Measurements from ENCODE around the gene CCDC120.

The CCDC120 gene

GRCh38 chrX:49100704-49101628, 42.2 kb downstream of the CCDC120 start:
- Histone ChIP-seq H3K4me3 (ENCODE audit: control insufficient read depth in 1 of 7, extremely low read depth in 1 of 7, insufficient read depth in 4 of 7, low read depth in 2 of 7, low read length in 6 of 7) (peak overlapping the region; percentile 48 to 87 (median 73)), H3K9me3 (ENCODE audit: control extremely low read depth in 1 of 5, control insufficient read depth in 4 of 5, insufficient read depth in 2 of 5, low read depth in 1 of 5, low read length in 4 of 5) (no peaks in the 10 kb centered on the region), H3K27me3 (replicated peaks in 2 of 5; ENCODE audit: control insufficient read depth in 4 of 5, insufficient read depth in 5 of 5, low read length in 4 of 5) (no peaks in the 10 kb centered on the region), H3K36me3 (ENCODE audit: control insufficient read depth in 4 of 4, insufficient read depth in 4 of 4, low read length in 3 of 4) (no peaks in the 10 kb centered on the region), H3K4me1 (ENCODE audit: control extremely low read depth in 1 of 4, control insufficient read depth in 4 of 4, insufficient read depth in 4 of 4, low read length in 3 of 4) (peaks cover 0 to 12% (median 6%) of the 10 kb centered on the region in 4 experiments), H3K27ac (ENCODE audit: insufficient read depth in 1 of 2, low read depth in 1 of 2, low read length in 2 of 2, poor library complexity in 1 of 2, severe bottlenecking in 2 of 2) (peak overlapping the region; percentile 67 to 79)
- ChIA-PET CTCF (interaction anchor here (0.6 kb wide), 1 partner anchor 11 kb away, joined by 3 read pairs; no protein-coding TSS in a partner anchor), POLR2A (interaction anchor here (1.0 to 1.1 kb wide), 2 partner anchors 58 to 98 kb away, joined by 3 to 4 read pairs; no protein-coding TSS in a partner anchor)
- WGBS (ENCODE audit: insufficient coverage) = 48% methylated on average over 68 of the region's 74 CpGs
- peak; percentile 88 to 92 (median 91) for DNase-seq

GRCh38 chrX:49101629-49101984, 42.8 kb downstream of the CCDC120 start:
- ChIA-PET POLR2A (interaction anchor here (1.0 to 1.1 kb wide), 2 partner anchors 59 to 99 kb away, joined by 3 to 4 read pairs; no protein-coding TSS in a partner anchor), CTCF (interaction anchor here (0.7 to 1.0 kb wide), 2 partner anchors 11 to 77 kb away, joined by 3 read pairs; no protein-coding TSS in a partner anchor)
- Histone ChIP-seq H3K27me3 (replicated peaks in 2 of 5; ENCODE audit: control insufficient read depth in 4 of 5, insufficient read depth in 5 of 5, low read length in 4 of 5) (no peaks in the 10 kb centered on the region), H3K4me1 (ENCODE audit: control extremely low read depth in 1 of 4, control insufficient read depth in 4 of 4, insufficient read depth in 4 of 4, low read length in 3 of 4) (peaks cover 0 to 12% (median 6%) of the 10 kb centered on the region in 4 experiments), H3K27ac (ENCODE audit: insufficient read depth in 1 of 2, low read depth in 1 of 2, low read length in 2 of 2, poor library complexity in 1 of 2, severe bottlenecking in 2 of 2) (peak overlapping the region in 1 of 2 experiments; percentile 64), H3K4me3 (ENCODE audit: control insufficient read depth in 1 of 7, extremely low read depth in 1 of 7, insufficient read depth in 4 of 7, low read depth in 2 of 7, low read length in 6 of 7) (peak overlapping the region; percentile 19 to 87 (median 73)), H3K36me3 (ENCODE audit: control insufficient read depth in 4 of 4, insufficient read depth in 4 of 4, low read length in 3 of 4) (no peaks in the 10 kb centered on the region), H3K9me3 (ENCODE audit: control extremely low read depth in 1 of 5, control insufficient read depth in 4 of 5, insufficient read depth in 2 of 5, low read depth in 1 of 5, low read length in 4 of 5) (no peaks in the 10 kb centered on the region)
- WGBS (ENCODE audit: insufficient coverage) = 43% methylated on average over 9 of the region's 9 CpGs
- DNase-seq = no peak

GRCh38 chrX:49102190-49102589, 43.4 kb downstream of the CCDC120 start:
- peaks cover 0 to 12% (median 6%) of the 10 kb centered on the region in 4 experiments for H3K4me1 ChIP-seq (ENCODE audit: control extremely low read depth in 1 of 4, control insufficient read depth in 4 of 4, insufficient read depth in 4 of 4, low read length in 3 of 4)
- no peak overlapping the region for H3K27ac ChIP-seq (ENCODE audit: insufficient read depth in 1 of 2, low read depth in 1 of 2, low read length in 2 of 2, poor library complexity in 1 of 2, severe bottlenecking in 2 of 2)
- H3K4me3 ChIP-seq (ENCODE audit: control insufficient read depth in 1 of 7, extremely low read depth in 1 of 7, insufficient read depth in 4 of 7, low read depth in 2 of 7, low read length in 6 of 7) = no peak overlapping the region
- ChIA-PET CTCF (interaction anchor here (0.7 to 1.0 kb wide), 2 partner anchors 10 to 77 kb away, joined by 3 read pairs; no protein-coding TSS in a partner anchor), POLR2A (no interaction called here)
- no peaks in the 10 kb centered on the region for H3K27me3 ChIP-seq (replicated peaks in 2 of 5; ENCODE audit: control insufficient read depth in 4 of 5, insufficient read depth in 5 of 5, low read length in 4 of 5)
- DNase-seq = no peak
- WGBS (ENCODE audit: insufficient coverage) = 92% methylated on average over 5 of the region's 9 CpGs
- H3K9me3 ChIP-seq (ENCODE audit: control extremely low read depth in 1 of 5, control insufficient read depth in 4 of 5, insufficient read depth in 2 of 5, low read depth in 1 of 5, low read length in 4 of 5) = no peaks in the 10 kb centered on the region
- H3K36me3 ChIP-seq (ENCODE audit: control insufficient read depth in 4 of 4, insufficient read depth in 4 of 4, low read length in 3 of 4) = no peaks in the 10 kb centered on the region

- Histone ChIP-seq H3K27me3 (replicated peaks in 2 of 5; ENCODE audit: control insufficient read depth in 4 of 5, insufficient read depth in 5 of 5, low read length in 4 of 5) (no peaks in the 10 kb centered on the region), H3K9me3 (ENCODE audit: control extremely low read depth in 1 of 5, control insufficient read depth in 4 of 5, insufficient read depth in 2 of 5, low read depth in 1 of 5, low read length in 4 of 5) (no peaks in the 10 kb centered on the region), H3K27ac (ENCODE audit: insufficient read depth in 1 of 2, low read depth in 1 of 2, low read length in 2 of 2, poor library complexity in 1 of 2, severe bottlenecking in 2 of 2) (no peak overlapping the region), H3K4me1 (ENCODE audit: control extremely low read depth in 1 of 4, control insufficient read depth in 4 of 4, insufficient read depth in 4 of 4, low read length in 3 of 4) (peaks cover 0 to 12% (median 6%) of the 10 kb centered on the region in 4 experiments), H3K4me3 (ENCODE audit: control insufficient read depth in 1 of 7, extremely low read depth in 1 of 7, insufficient read depth in 4 of 7, low read depth in 2 of 7, low read length in 6 of 7) (no peak overlapping the region), H3K36me3 (ENCODE audit: control insufficient read depth in 4 of 4, insufficient read depth in 4 of 4, low read length in 3 of 4) (no peaks in the 10 kb centered on the region)
- WGBS (ENCODE audit: insufficient coverage) = 53% methylated on average over 2 of the region's 3 CpGs
- no peak for DNase-seq
- CTCF ChIA-PET = interaction anchor here (0.7 to 1.7 kb wide), 2 partner anchors 16 to 46 kb away, joined by 3 read pairs; no protein-coding TSS in a partner anchor
- POLR2A ChIA-PET = no interaction called here
These were observed 44.8 kb downstream of the CCDC120 start for GRCh38 chrX:49103637-49104036.

- Histone ChIP-seq H3K9me3 (ENCODE audit: control extremely low read depth in 1 of 5, control insufficient read depth in 4 of 5, insufficient read depth in 2 of 5, low read depth in 1 of 5, low read length in 4 of 5) (no peaks in the 10 kb centered on the region), H3K4me3 (ENCODE audit: control insufficient read depth in 1 of 7, extremely low read depth in 1 of 7, insufficient read depth in 4 of 7, low read depth in 2 of 7, low read length in 6 of 7) (no peak overlapping the region), H3K36me3 (ENCODE audit: control insufficient read depth in 4 of 4, insufficient read depth in 4 of 4, low read length in 3 of 4) (peaks cover 0 to 9% (median 4%) of the 10 kb centered on the region in 4 experiments), H3K4me1 (ENCODE audit: control extremely low read depth in 1 of 4, control insufficient read depth in 4 of 4, insufficient read depth in 4 of 4, low read length in 3 of 4) (peaks cover 0 to 5% (median 3%) of the 10 kb centered on the region in 4 experiments), H3K27me3 (replicated peaks in 2 of 5; ENCODE audit: control insufficient read depth in 4 of 5, insufficient read depth in 5 of 5, low read length in 4 of 5) (no peaks in the 10 kb centered on the region), H3K27ac (ENCODE audit: insufficient read depth in 1 of 2, low read depth in 1 of 2, low read length in 2 of 2, poor library complexity in 1 of 2, severe bottlenecking in 2 of 2) (no peak overlapping the region)
- DNase-seq = no peak
- ChIA-PET CTCF (interaction anchor here (0.6 to 1.4 kb wide), 4 partner anchors 16 to 53 kb away, joined by 3 to 4 read pairs (median 4); partner anchors contain the start of gene WDR45), POLR2A (no interaction called here)
- 94% methylated on average over 4 of the region's 4 CpGs for WGBS (ENCODE audit: insufficient coverage)
These were observed 47.5 kb downstream of the CCDC120 start for GRCh38 chrX:49106296-49106695.

GRCh38 chrX:49106930-49107329, 48.1 kb downstream of the CCDC120 start:
- H3K27me3 ChIP-seq (replicated peaks in 2 of 5; ENCODE audit: control insufficient read depth in 4 of 5, insufficient read depth in 5 of 5, low read length in 4 of 5) = no peaks in the 10 kb centered on the region
- H3K4me1 ChIP-seq (ENCODE audit: control extremely low read depth in 1 of 4, control insufficient read depth in 4 of 4, insufficient read depth in 4 of 4, low read length in 3 of 4) = peaks cover 0 to under 1% (median 0%) of the 10 kb centered on the region in 4 experiments
- no peak overlapping the region for H3K4me3 ChIP-seq (ENCODE audit: control insufficient read depth in 1 of 7, extremely low read depth in 1 of 7, insufficient read depth in 4 of 7, low read depth in 2 of 7, low read length in 6 of 7)
- H3K9me3 ChIP-seq (ENCODE audit: control extremely low read depth in 1 of 5, control insufficient read depth in 4 of 5, insufficient read depth in 2 of 5, low read depth in 1 of 5, low read length in 4 of 5) = no peaks in the 10 kb centered on the region
- ChIA-PET POLR2A (no interaction called here), CTCF (interaction anchor here (0.6 to 1.4 kb wide), 6 partner anchors 14 to 74 kb away, joined by 3 to 5 read pairs (median 4); partner anchors contain the start of gene WDR45)
- H3K36me3 ChIP-seq (ENCODE audit: control insufficient read depth in 4 of 4, insufficient read depth in 4 of 4, low read length in 3 of 4) = peaks cover 0 to 11% (median 4%) of the 10 kb centered on the region in 4 experiments
- 64% methylated on average over 5 of the region's 7 CpGs for WGBS (ENCODE audit: insufficient coverage)
- H3K27ac ChIP-seq (ENCODE audit: insufficient read depth in 1 of 2, low read depth in 1 of 2, low read length in 2 of 2, poor library complexity in 1 of 2, severe bottlenecking in 2 of 2) = no peak overlapping the region
- peak in 2 of 3 donors; percentile 56 to 58 for DNase-seq

- no peak overlapping the region for H3K4me3 ChIP-seq (ENCODE audit: control insufficient read depth in 1 of 7, extremely low read depth in 1 of 7, insufficient read depth in 4 of 7, low read depth in 2 of 7, low read length in 6 of 7)
- 75% methylated on average over 2 of the region's 2 CpGs for WGBS (ENCODE audit: insufficient coverage)
- H3K4me1 ChIP-seq (ENCODE audit: control extremely low read depth in 1 of 4, control insufficient read depth in 4 of 4, insufficient read depth in 4 of 4, low read length in 3 of 4) = no peaks in the 10 kb centered on the region
- H3K27ac ChIP-seq (ENCODE audit: insufficient read depth in 1 of 2, low read depth in 1 of 2, low read length in 2 of 2, poor library complexity in 1 of 2, severe bottlenecking in 2 of 2) = no peak overlapping the region
- no peak for DNase-seq
- CTCF ChIA-PET = no interaction called here
- POLR2A ChIA-PET = no interaction called here
- H3K9me3 ChIP-seq (ENCODE audit: control extremely low read depth in 1 of 5, control insufficient read depth in 4 of 5, insufficient read depth in 2 of 5, low read depth in 1 of 5, low read length in 4 of 5) = no peaks in the 10 kb centered on the region
- peaks cover 0 to 26% (median 10%) of the 10 kb centered on the region in 4 experiments for H3K36me3 ChIP-seq (ENCODE audit: control insufficient read depth in 4 of 4, insufficient read depth in 4 of 4, low read length in 3 of 4)
- H3K27me3 ChIP-seq (replicated peaks in 2 of 5; ENCODE audit: control insufficient read depth in 4 of 5, insufficient read depth in 5 of 5, low read length in 4 of 5) = no peaks in the 10 kb centered on the region
These were observed 49.8 kb downstream of the CCDC120 start for GRCh38 chrX:49108641-49109040.

Measured in common myeloid progenitor, CD34-positive (primary cell).